Astrocyte (in vitro differentiated cells and primary cell): Measurements from ENCODE around the gene AOAH. TPM values are rescaled to one million over a fixed set of nuclear protein-coding genes. Genes with fewer than 3 reads are reported as not detected.

Experiments
- DNase-seq: peaks from one replicate; pipeline ENCODE4 v3.0.0-alpha.2; 2010; ENCODE audit warnings: low read depth
- FAIRE-seq: peaks from 2 replicates; lab custom pipeline; 2011; peaks lifted over from hg19 to GRCh38; lab: Jason Lieb, UNC
- H2AFZ ChIP-seq: 2 replicates; pipeline ENCODE4 v1.6.0; 2012; ENCODE audit warnings: low read depth, low read length, inconsistent platforms
- H3K27ac ChIP-seq: 2 replicates; pipeline ENCODE4 v1.5.1; 2011; ENCODE audit warnings: low read depth, low read length, inconsistent platforms
- H3K27me3 ChIP-seq: 2 replicates; pipeline ENCODE4 v1.6.0; 2011; ENCODE audit warnings: low read length, inconsistent platforms; ENCODE audit not compliant: insufficient read depth
- H3K36me3 ChIP-seq: 2 replicates; pipeline ENCODE4 v1.5.1; 2011; ENCODE audit warnings: low read length, inconsistent platforms; ENCODE audit not compliant: insufficient read depth
- H3K4me1 ChIP-seq: 2 replicates; pipeline ENCODE4 v1.5.1; 2011; ENCODE audit warnings: low read length, inconsistent platforms; ENCODE audit not compliant: insufficient read depth
- H3K4me2 ChIP-seq: 2 replicates; pipeline ENCODE4 v1.6.0; 2012; ENCODE audit warnings: low read length, inconsistent platforms
- H3K4me3 ChIP-seq: 2 replicates; pipeline ENCODE4 v1.5.1; 2011; ENCODE audit warnings: low read depth, mild to moderate bottlenecking, low read length, inconsistent platforms; ENCODE audit not compliant: insufficient read depth
- H3K79me2 ChIP-seq: 2 replicates; pipeline ENCODE4 v1.6.0; 2012; ENCODE audit warnings: mild to moderate bottlenecking, low read length, inconsistent platforms; ENCODE audit not compliant: insufficient read depth
- H3K9ac ChIP-seq: 2 replicates; pipeline ENCODE4 v1.6.0; 2012; ENCODE audit warnings: mild to moderate bottlenecking, low read length, inconsistent platforms
- H3K9me3 ChIP-seq: 2 replicates; pipeline ENCODE4 v1.5.1; 2012; ENCODE audit warnings: low read depth, mild to moderate bottlenecking, low read length, inconsistent platforms; ENCODE audit not compliant: insufficient read depth
- H4K20me1 ChIP-seq: 2 replicates; pipeline ENCODE4 v1.6.0; 2012; ENCODE audit warnings: low read length, inconsistent platforms; ENCODE audit not compliant: insufficient read depth
- H3K27ac Mint-ChIP-seq: one replicate; pipeline ENCODE4 v1.8.0; 2021; ENCODE audit warnings: mild to moderate bottlenecking, mixed read lengths; ENCODE audit not compliant: unreplicated experiment
- H3K27me3 Mint-ChIP-seq: one replicate; pipeline ENCODE4 v1.8.0; 2021; ENCODE audit warnings: low read depth, mixed read lengths; ENCODE audit not compliant: unreplicated experiment
- H3K36me3 Mint-ChIP-seq: one replicate; pipeline ENCODE4 v1.8.0; 2021; ENCODE audit warnings: low read depth, mixed read lengths; ENCODE audit not compliant: unreplicated experiment
- H3K4me1 Mint-ChIP-seq: one replicate; pipeline ENCODE4 v1.8.0; 2021; ENCODE audit warnings: low read depth, mixed read lengths; ENCODE audit not compliant: unreplicated experiment
- H3K4me3 Mint-ChIP-seq: one replicate; pipeline ENCODE4 v1.8.0; 2021; ENCODE audit warnings: mild to moderate bottlenecking, moderate library complexity, mixed read lengths; ENCODE audit not compliant: unreplicated experiment
- H3K9me3 Mint-ChIP-seq: one replicate; pipeline ENCODE4 v1.8.0; 2021; ENCODE audit warnings: mild to moderate bottlenecking, mixed read lengths; ENCODE audit not compliant: unreplicated experiment
- EZH2 ChIP-seq: IDR thresholded peaks from 2 replicates; pipeline ENCODE4 v1.6.1; 2012; ENCODE audit warnings: mild to moderate bottlenecking, low read length, inconsistent platforms; ENCODE audit not compliant: insufficient read depth
- total RNA-seq: library from RNA; stranded (reverse); gene quantifications from 2 replicates; pipeline ENCODE4 v1.2.1, GENCODE V29; 2021
- TF ChIP-seq, protein P1 (sequence below): IDR thresholded peaks from 2 replicates; pipeline ENCODE4 v1.5.1; 2011; ENCODE audit warnings: low read depth, mild to moderate bottlenecking, inconsistent platforms, low read length, moderate library complexity; ENCODE audit not compliant: insufficient read depth

Gene AOAH
- total RNA-seq, 1 donor from 2014 or later = not detected

DNA sequence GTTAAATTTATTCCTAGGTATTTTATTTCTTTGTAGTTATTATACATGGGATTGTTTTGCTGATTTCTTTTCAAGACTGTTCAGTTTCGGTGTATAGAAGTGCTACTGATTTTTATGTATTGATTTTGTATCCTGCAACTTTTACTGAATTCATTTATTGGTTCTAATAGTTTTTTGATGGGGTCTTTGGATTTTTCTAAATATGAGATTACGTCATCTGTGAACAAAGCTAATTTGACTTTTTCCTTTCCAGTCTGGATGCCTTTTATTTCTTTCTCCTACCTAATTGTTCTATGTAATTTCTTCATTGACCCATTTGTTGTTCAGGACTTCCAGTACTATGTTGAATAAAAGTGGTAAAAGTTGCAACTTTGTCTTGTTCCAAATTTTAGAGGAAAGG, 5.8 kb upstream of the AOAH start:
- Histone ChIP-seq H3K27me3 (no peaks in the 10 kb centered on the region), H3K4me1 (peaks cover 3% of the 10 kb centered on the region), H3K9me3 (no peaks in the 10 kb centered on the region), H4K20me1 (no peaks in the 10 kb centered on the region), H3K4me3 (no peak overlapping the region), H3K27ac (no peak overlapping the region), H3K4me2 (no peak overlapping the region), H3K9ac (no peak overlapping the region), H3K36me3 (no peaks in the 10 kb centered on the region), H3K79me2 (no peaks in the 10 kb centered on the region), H2AFZ (no peak overlapping the region)
- FAIRE-seq = no peak
- TF ChIP-seq, protein P1, sequence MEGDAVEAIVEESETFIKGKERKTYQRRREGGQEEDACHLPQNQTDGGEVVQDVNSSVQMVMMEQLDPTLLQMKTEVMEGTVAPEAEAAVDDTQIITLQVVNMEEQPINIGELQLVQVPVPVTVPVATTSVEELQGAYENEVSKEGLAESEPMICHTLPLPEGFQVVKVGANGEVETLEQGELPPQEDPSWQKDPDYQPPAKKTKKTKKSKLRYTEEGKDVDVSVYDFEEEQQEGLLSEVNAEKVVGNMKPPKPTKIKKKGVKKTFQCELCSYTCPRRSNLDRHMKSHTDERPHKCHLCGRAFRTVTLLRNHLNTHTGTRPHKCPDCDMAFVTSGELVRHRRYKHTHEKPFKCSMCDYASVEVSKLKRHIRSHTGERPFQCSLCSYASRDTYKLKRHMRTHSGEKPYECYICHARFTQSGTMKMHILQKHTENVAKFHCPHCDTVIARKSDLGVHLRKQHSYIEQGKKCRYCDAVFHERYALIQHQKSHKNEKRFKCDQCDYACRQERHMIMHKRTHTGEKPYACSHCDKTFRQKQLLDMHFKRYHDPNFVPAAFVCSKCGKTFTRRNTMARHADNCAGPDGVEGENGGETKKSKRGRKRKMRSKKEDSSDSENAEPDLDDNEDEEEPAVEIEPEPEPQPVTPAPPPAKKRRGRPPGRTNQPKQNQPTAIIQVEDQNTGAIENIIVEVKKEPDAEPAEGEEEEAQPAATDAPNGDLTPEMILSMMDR = no peak
- TF ChIP-seq EZH2 = no peak
- Mint-ChIP-seq H3K4me1 (peaks cover 4% of the 10 kb centered on the region), H3K4me3 (no peak overlapping the region), H3K27ac (no peak overlapping the region), H3K27me3 (no peaks in the 10 kb centered on the region), H3K36me3 (no peaks in the 10 kb centered on the region), H3K9me3 (peaks cover 6% of the 10 kb centered on the region)
- DNase-seq = no peak

DNA sequence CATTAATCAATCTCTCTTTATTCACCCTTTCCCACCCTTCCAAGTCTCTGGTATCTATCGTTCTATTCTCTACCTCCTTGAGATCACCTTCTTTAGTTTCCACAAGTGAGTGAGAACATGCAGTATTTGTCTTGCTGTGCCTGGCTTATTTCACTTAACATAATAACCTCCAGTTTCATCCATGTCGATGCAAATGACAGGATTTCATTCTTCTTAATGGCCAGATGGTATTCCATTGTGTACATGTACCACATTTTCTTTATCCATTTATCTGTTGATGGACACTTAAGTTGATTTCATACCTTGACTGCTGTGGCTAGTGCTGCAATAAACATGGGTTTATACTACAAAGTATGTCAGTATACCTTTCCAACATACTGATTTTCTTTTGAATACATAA, 3.8 kb upstream of the AOAH start:
- Histone ChIP-seq H3K9ac (no peak overlapping the region), H3K9me3 (no peaks in the 10 kb centered on the region), H2AFZ (no peak overlapping the region), H3K4me3 (no peak overlapping the region), H3K79me2 (no peaks in the 10 kb centered on the region), H3K27me3 (no peaks in the 10 kb centered on the region), H3K4me1 (no peaks in the 10 kb centered on the region), H3K27ac (no peak overlapping the region), H3K4me2 (no peak overlapping the region), H3K36me3 (no peaks in the 10 kb centered on the region), H4K20me1 (no peaks in the 10 kb centered on the region)
- no peak for DNase-seq
- Mint-ChIP-seq H3K4me1 (no peaks in the 10 kb centered on the region), H3K36me3 (no peaks in the 10 kb centered on the region), H3K27ac (no peak overlapping the region), H3K4me3 (no peak overlapping the region), H3K9me3 (peaks cover 3% of the 10 kb centered on the region), H3K27me3 (no peaks in the 10 kb centered on the region)
- no peak for TF ChIP-seq EZH2
- TF ChIP-seq, protein P1 = no peak
- FAIRE-seq = no peak

DNA sequence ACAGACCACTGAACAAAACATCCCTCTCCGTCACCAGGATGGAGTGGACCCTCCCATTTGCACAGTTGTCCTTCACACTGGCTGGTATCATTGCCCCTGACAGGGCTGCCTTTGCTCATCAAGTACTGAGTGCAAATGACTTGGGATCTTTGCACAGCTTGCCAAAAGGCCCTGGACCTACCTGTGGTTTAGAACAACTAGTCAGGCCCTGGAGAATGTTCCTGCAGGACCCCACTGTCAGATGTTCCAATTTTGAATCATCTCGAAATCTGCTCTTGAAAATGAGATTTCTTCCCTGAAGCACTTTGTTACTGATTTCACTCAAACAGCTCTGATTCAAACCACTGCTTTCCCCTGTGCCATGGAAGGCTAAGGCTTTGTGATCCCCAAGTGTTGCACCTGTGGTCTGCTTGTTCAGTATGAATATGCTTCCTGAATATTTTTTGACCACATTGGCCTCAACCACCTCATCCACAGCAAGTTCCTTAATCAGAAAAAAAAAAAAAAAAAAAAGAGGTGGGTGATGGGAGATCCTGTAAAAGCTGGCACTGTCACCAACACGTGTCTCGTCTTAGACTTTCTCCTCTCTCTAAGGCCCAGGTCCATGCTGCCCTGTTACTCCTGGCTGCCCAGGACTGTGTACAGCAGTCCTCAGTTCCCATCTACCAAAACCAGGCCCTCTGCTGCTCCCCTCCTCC, 2.7 kb upstream of the AOAH start:
- Mint-ChIP-seq H3K4me3 (no peak overlapping the region), H3K36me3 (no peaks in the 10 kb centered on the region), H3K4me1 (no peaks in the 10 kb centered on the region), H3K27ac (no peak overlapping the region), H3K9me3 (peaks cover 3% of the 10 kb centered on the region), H3K27me3 (peaks cover 2% of the 10 kb centered on the region)
- no peak for DNase-seq
- H3K9ac ChIP-seq = no peak overlapping the region
- no peaks in the 10 kb centered on the region for H3K79me2 ChIP-seq
- no peaks in the 10 kb centered on the region for H3K27me3 ChIP-seq
- TF ChIP-seq, protein P1 = no peak
- no peak for TF ChIP-seq EZH2
- H4K20me1 ChIP-seq = no peaks in the 10 kb centered on the region
- no peak overlapping the region for H3K4me2 ChIP-seq
- H2AFZ ChIP-seq = no peak overlapping the region
- no peaks in the 10 kb centered on the region for H3K4me1 ChIP-seq
- H3K36me3 ChIP-seq = no peaks in the 10 kb centered on the region
- no peak overlapping the region for H3K27ac ChIP-seq
- H3K9me3 ChIP-seq = no peaks in the 10 kb centered on the region
- FAIRE-seq = no peak
- no peak overlapping the region for H3K4me3 ChIP-seq
